ENCODE measurements around the gene PYGO1. TPM values are rescaled to one million over a fixed set of nuclear protein-coding genes. Genes with fewer than 3 reads are reported as not detected.
"Not testable (repeated sequence)": the region's sequence is repeated elsewhere in the genome, so short reads cannot be mapped to it uniquely, and the experiment has no call there.

The PYGO1 gene
- total RNA-seq, 2 experiments from 2014 or later = not detected

DNA sequence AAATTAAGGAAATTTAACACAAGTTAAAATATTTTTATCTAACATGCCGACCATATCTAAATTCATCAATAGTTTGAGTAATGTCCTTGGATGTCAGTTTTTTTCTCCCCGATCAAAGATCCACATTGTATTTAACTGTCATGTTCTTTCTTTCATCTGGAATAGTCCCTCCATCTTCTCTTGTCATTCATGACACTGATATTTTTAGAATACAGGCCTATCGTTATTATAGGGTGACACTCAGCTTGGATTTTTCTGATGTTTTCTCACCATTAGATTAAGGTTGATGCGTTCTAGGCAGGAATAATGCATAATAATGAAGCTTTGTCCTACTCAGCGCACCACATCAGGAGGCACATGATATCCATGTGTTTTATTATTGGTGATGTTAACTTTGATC lies 13.2 kb upstream of the PYGO1 start:
- ChIA-PET CTCF (no interaction called here), POLR2A (no interaction called here)
- Mint-ChIP-seq H3K36me3 (ENCODE audit: low read depth) (no peaks in the 10 kb centered on the region), H3K9me3 (ENCODE audit: low read depth) (no peaks in the 10 kb centered on the region), H3K27ac (no peak overlapping the region), H3K27me3 (peaks cover 6% of the 10 kb centered on the region), H3K4me3 (no peak overlapping the region), H3K4me1 (no peaks in the 10 kb centered on the region)
- intact Hi-C loops (cut with DNase I, micrococcal nuclease) = no loop called here
- ATAC-seq (no peak), DNase-seq (no peak)

DNA sequence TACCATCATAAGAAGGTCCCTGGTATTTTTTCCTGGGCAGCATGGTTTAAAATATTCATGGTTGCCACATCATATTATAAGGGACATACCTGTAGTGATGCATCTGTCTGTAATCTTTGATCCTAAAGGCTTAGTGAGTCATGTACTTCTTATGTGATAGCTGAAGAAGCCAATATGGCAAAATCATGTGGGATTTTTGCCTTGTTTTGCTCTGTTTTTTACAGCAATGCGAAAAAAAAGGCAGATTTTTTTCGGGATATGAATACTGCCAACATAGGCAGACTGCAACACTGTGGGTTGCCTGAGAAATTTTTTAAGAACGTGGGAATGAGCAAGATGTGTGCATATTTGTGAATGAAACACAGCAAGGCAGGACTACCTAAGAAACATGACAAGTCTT lies 11.3 kb upstream of the PYGO1 start:
- H3K27me3 Mint-ChIP-seq = peaks cover 9% of the 10 kb centered on the region
- no peaks in the 10 kb centered on the region for H3K4me1 Mint-ChIP-seq
- DNase-seq (no peak), ATAC-seq (no peak)
- no peak overlapping the region for H3K4me3 Mint-ChIP-seq
- H3K36me3 Mint-ChIP-seq (ENCODE audit: low read depth) = no peaks in the 10 kb centered on the region
- no peak overlapping the region for H3K27ac Mint-ChIP-seq
- CTCF ChIA-PET = interaction anchor here (0.6 kb wide), 1 partner anchor 112 kb away, joined by 3 read pairs; no protein-coding TSS in a partner anchor
- POLR2A ChIA-PET = no interaction called here
- intact Hi-C loops (cut with DNase I, micrococcal nuclease) = no loop called here
- H3K9me3 Mint-ChIP-seq (ENCODE audit: low read depth) = no peaks in the 10 kb centered on the region

DNA sequence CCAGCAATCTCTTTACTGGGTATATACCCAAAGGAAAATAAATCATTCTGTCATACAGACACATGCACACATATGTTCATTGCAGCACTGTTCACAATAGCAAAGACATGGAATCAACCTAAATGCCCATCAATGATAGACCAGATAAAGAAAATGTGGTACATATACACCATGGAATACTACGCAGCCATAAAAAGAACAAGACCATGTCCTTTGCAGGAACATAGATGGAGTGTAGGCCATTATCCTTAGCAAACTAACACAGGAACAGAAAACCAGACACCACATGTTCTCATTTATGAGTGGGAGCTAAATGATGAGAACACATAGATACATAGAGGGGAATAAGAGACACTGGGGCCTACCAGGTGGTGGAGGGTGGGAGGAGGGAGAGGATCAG lies 4.9 kb upstream of the PYGO1 start:
- H3K27me3 Mint-ChIP-seq = peaks cover 31% of the 10 kb centered on the region
- H3K27ac Mint-ChIP-seq; H3K36me3 Mint-ChIP-seq (ENCODE audit: low read depth); H3K4me3 Mint-ChIP-seq; DNase-seq; intact Hi-C loops (cut with DNase I, micrococcal nuclease); POLR2A ChIA-PET; H3K4me1 Mint-ChIP-seq; ATAC-seq; H3K9me3 Mint-ChIP-seq (ENCODE audit: low read depth): not testable (repeated sequence)
- CTCF ChIA-PET = interaction anchor here (1.1 kb wide), 1 partner anchor 66 kb away, joined by 3 read pairs; no protein-coding TSS in a partner anchor

DNA sequence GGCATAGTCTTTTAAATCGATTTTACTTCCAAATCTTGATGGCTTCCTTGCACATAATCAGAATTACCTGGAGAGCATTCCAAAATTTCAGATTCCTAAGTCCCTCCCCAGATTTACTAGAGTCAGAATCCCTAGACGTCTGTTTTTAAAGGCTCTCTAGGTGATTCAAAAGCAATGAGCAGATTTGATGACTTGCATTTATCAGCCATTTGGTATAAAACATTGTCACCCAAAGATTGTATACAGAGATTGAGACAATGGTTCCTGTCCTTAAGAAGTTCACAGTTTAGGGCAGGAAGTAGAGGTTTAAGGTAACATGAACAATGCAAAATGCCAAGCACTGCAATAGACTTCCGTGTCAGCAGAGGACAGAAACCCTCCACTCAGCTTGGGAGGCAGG lies 2.6 kb upstream of the PYGO1 start:
- H3K4me1 Mint-ChIP-seq = peaks cover 3% of the 10 kb centered on the region
- H3K9me3 Mint-ChIP-seq (ENCODE audit: low read depth) = no peaks in the 10 kb centered on the region
- ATAC-seq (no peak), DNase-seq (no peak)
- H3K27me3 Mint-ChIP-seq = peaks cover 27% of the 10 kb centered on the region
- POLR2A ChIA-PET = no interaction called here
- no peak overlapping the region for H3K4me3 Mint-ChIP-seq
- peaks cover 4% of the 10 kb centered on the region for H3K36me3 Mint-ChIP-seq (ENCODE audit: low read depth)
- H3K27ac Mint-ChIP-seq = no peak overlapping the region
- CTCF ChIA-PET = interaction anchor here (0.7 kb wide), 1 partner anchor 35 kb away, joined by 3 read pairs; no protein-coding TSS in a partner anchor
- intact Hi-C loops (cut with DNase I, micrococcal nuclease) = no loop called here

DNA sequence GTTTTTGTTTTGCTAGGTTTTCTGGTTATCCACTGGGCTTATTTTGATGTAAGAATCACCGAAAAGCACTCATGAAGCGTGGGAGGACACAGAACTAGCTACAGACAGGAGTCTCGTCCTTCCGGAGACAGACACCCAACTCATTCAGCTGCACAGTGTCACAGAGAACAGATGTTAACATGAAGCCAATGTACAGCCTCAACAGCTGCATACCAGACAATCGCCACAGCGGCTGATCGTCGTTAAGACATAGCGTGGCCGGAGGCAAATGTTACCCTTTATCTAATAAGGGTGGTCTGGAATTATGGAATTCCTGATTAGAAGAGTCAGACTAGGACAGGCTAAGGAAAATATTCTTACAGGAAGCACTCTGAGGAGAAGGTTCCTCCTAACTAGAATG lies 1.1 kb upstream of the PYGO1 start:
- Mint-ChIP-seq H3K27me3 (peaks cover 30% of the 10 kb centered on the region), H3K4me1 (peaks cover 3% of the 10 kb centered on the region), H3K36me3 (ENCODE audit: low read depth) (peaks cover 4% of the 10 kb centered on the region), H3K4me3 (peak overlapping the region; percentile 49), H3K27ac (no peak overlapping the region), H3K9me3 (ENCODE audit: low read depth) (no peaks in the 10 kb centered on the region)
- ATAC-seq (no peak), DNase-seq (no peak)
- ChIA-PET POLR2A (no interaction called here), CTCF (no interaction called here)
- intact Hi-C loops (cut with DNase I, micrococcal nuclease) = no loop called here

DNA sequence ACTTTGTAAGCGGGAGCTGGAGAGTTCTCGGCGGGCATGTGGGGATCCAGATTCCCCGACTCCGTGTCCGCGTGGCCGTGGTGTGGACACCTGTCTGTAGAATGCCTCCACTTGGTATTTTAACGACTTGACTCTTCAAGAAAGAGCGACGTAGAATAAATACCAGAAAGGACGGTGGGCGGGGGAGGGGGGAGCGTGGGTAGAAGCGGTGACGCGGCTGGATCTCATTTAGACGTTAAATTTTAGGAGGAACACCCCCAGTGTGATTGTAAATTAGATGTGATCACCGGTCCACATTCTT lies 620 bp upstream of the PYGO1 start:
- POLR2A ChIA-PET = no interaction called here

DNA sequence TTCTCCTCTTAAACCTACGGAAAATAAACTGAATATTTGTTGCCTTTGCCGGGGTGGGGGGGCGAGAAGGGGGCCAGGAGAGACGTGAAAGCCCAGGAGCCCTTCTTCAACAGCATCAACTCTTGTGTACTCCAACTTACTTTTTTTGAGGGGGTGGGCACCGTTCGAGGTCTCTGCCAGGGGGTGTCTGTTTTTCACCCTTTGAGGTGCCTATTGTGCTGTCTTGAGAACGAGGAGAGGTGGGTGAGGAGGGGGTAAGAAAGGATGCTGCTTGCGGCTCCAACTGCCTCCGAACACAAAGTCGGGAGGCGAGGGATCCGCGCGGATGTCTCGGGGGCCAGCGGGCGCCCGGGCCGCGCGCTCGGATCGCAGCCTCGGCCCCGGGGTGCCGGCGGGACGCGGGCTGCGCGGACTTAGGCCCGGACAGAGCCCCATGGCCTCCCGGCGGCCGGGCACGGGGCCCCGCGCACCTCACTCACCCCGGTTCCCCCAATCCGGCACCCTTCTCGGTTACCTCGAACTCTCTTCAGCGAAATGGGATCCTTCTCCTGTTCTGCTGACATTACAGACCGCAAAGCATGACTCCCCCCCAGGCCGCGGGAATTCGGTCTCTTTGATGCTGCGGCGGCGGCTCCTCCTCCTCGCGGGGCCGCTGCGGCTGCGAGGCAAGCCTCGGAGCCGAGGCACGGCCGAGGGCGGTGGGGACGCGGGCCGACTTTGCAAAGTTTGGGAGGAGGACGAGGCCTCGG lies 650 bp downstream of the PYGO1 start:
- H3K4me3 Mint-ChIP-seq = peak overlapping the region; percentile 37

More for the DNA sequence above, 620 bp upstream of the PYGO1 start:
- Mint-ChIP-seq H3K27me3 (peaks cover 32% of the 10 kb centered on the region), H3K36me3 (ENCODE audit: low read depth) (peaks cover 4% of the 10 kb centered on the region), H3K4me3 (peak overlapping the region; percentile 49), H3K4me1 (peaks cover 3% of the 10 kb centered on the region), H3K27ac (no peak overlapping the region), H3K9me3 (ENCODE audit: low read depth) (no peaks in the 10 kb centered on the region)
- DNase-seq (no peak), ATAC-seq (no peak)
- CTCF ChIA-PET = interaction anchor here (0.7 kb wide), 1 partner anchor 82 kb away, joined by 3 read pairs; no protein-coding TSS in a partner anchor
- intact Hi-C loops (cut with DNase I, micrococcal nuclease) = no loop called here

DNA sequence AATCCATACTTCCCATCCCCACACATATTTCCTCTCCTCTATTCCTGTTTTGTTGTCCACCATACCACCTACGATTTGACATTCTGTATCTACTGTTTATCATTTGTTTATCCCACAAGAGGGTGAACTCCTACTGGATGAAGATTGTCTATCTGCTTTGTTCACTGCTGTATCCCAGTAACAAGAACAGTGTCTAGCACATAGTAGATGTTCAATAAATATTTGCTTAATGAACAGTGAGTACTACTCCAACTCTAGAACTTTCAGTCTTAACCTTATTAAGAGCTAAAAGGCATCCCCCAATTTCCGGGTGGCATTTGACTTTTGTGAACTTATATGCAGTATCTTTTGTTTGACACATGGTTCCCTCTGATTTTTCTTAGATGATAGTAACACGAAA lies 1.3 kb downstream of the PYGO1 start:
- CTCF ChIA-PET = no interaction called here
- ATAC-seq (no peak), DNase-seq (no peak)
- peaks cover 3% of the 10 kb centered on the region for H3K4me1 Mint-ChIP-seq
- no peak overlapping the region for H3K4me3 Mint-ChIP-seq
- H3K27ac Mint-ChIP-seq = no peak overlapping the region
- H3K36me3 Mint-ChIP-seq (ENCODE audit: low read depth) = peaks cover 4% of the 10 kb centered on the region
- POLR2A ChIA-PET = no interaction called here
- peaks cover 37% of the 10 kb centered on the region for H3K27me3 Mint-ChIP-seq
- intact Hi-C loops (cut with DNase I, micrococcal nuclease) = no loop called here
- H3K9me3 Mint-ChIP-seq (ENCODE audit: low read depth) = no peaks in the 10 kb centered on the region

More for the DNA sequence above, 650 bp downstream of the PYGO1 start:
- ChIA-PET CTCF (no interaction called here), POLR2A (no interaction called here)
- peaks cover 4% of the 10 kb centered on the region for H3K36me3 Mint-ChIP-seq (ENCODE audit: low read depth)
- H3K9me3 Mint-ChIP-seq (ENCODE audit: low read depth) = no peaks in the 10 kb centered on the region
- no peak overlapping the region for H3K27ac Mint-ChIP-seq
- H3K4me1 Mint-ChIP-seq = peaks cover 3% of the 10 kb centered on the region
- peak; percentile 34 for ATAC-seq
- H3K27me3 Mint-ChIP-seq = peaks cover 34% of the 10 kb centered on the region
- intact Hi-C loops (cut with DNase I, micrococcal nuclease) = no loop called here
- DNase-seq = no peak

DNA sequence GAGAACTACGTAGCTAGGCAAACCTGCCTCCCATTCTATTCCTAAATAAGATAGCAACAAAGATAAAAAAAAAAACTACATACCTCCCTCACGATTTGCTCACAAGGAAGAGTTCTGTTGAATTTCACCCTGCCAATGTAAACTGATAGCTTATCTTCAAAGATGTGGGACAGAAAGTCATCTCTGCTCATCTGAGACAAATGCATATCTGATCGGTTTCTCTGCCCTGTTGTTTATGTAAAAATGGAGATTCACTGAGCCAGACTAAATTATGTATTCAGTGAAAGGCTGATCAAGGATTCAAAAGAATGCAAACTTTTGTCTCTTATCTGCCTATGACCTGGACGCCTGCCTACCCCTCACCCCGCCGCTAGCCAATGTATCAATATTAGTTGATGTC lies 11.2 kb downstream of the PYGO1 start:
- no peak for ATAC-seq
- H3K27ac Mint-ChIP-seq = no peak overlapping the region
- POLR2A ChIA-PET = no interaction called here

DNA sequence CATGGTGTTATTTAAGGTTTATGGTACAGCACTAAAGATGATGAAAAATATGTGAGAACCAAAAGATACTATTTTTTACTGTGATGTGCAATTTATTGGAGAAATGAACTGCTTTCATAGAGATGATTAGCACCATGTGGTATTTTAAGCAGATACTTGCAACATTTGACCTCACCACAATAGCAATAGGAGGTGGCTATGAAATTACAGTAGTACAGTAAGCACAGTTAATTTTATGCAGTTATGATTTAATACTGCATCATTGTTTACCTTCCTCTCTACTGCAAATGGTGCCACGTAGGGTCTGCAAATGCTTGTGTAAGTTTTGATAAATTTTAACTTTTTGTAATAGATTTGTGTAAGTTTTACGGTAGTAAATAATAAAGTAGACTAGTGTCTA lies 14.0 kb downstream of the PYGO1 start:
- POLR2A ChIA-PET = no interaction called here
- H3K4me1 Mint-ChIP-seq = no peaks in the 10 kb centered on the region
- H3K27ac Mint-ChIP-seq = no peak overlapping the region
- no peak overlapping the region for H3K4me3 Mint-ChIP-seq
- ATAC-seq = no peak
- H3K36me3 Mint-ChIP-seq (ENCODE audit: low read depth) = no peaks in the 10 kb centered on the region
- H3K27me3 Mint-ChIP-seq = peaks cover 26% of the 10 kb centered on the region
- CTCF ChIA-PET = interaction anchor here (0.7 to 1.5 kb wide), 2 partner anchors 18 to 360 kb away, joined by 3 read pairs; no protein-coding TSS in a partner anchor
- DNase-seq = no peak
- H3K9me3 Mint-ChIP-seq (ENCODE audit: low read depth) = peaks cover 5% of the 10 kb centered on the region
- intact Hi-C loops (cut with DNase I, micrococcal nuclease) = no loop called here

More for the DNA sequence above, 11.2 kb downstream of the PYGO1 start:
- H3K4me1 Mint-ChIP-seq = no peaks in the 10 kb centered on the region
- no peak for DNase-seq
- CTCF ChIA-PET = no interaction called here
- H3K4me3 Mint-ChIP-seq = no peak overlapping the region
- intact Hi-C loops (cut with DNase I, micrococcal nuclease) = no loop called here
- peaks cover 21% of the 10 kb centered on the region for H3K27me3 Mint-ChIP-seq
- no peaks in the 10 kb centered on the region for H3K9me3 Mint-ChIP-seq (ENCODE audit: low read depth)
- H3K36me3 Mint-ChIP-seq (ENCODE audit: low read depth) = no peaks in the 10 kb centered on the region

DNA sequence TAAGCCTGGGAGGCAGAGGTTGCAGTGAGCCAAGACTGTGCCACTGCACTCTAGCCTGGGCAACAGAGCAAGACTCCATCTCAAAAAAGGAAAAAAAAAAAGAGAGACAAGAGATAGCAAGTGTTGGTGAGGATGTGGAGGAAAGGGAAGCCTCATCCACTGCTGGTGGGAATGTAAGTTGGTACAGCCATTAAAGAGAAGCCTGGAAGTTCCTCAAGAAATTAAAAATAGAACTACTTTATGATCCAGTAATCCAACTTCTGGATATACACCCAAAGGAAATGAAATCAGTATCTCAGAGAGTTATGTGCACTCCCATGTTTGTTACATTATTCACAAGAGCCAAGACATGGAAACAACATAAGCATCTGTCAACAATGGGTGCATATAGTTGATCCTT lies 14.9 kb downstream of the PYGO1 start:
- no peaks in the 10 kb centered on the region for H3K36me3 Mint-ChIP-seq (ENCODE audit: low read depth)
- H3K9me3 Mint-ChIP-seq (ENCODE audit: low read depth) = peaks cover 5% of the 10 kb centered on the region
- H3K27me3 Mint-ChIP-seq = peaks cover 25% of the 10 kb centered on the region
- no peak overlapping the region for H3K4me3 Mint-ChIP-seq
- ChIA-PET POLR2A (no interaction called here), CTCF (interaction anchor here (1.5 kb wide), 1 partner anchor 18 kb away, joined by 3 read pairs; no protein-coding TSS in a partner anchor)
- no peaks in the 10 kb centered on the region for H3K4me1 Mint-ChIP-seq
- intact Hi-C loops (cut with DNase I, micrococcal nuclease) = no loop called here
- no peak overlapping the region for H3K27ac Mint-ChIP-seq
- no peak for ATAC-seq
- DNase-seq = no peak

DNA sequence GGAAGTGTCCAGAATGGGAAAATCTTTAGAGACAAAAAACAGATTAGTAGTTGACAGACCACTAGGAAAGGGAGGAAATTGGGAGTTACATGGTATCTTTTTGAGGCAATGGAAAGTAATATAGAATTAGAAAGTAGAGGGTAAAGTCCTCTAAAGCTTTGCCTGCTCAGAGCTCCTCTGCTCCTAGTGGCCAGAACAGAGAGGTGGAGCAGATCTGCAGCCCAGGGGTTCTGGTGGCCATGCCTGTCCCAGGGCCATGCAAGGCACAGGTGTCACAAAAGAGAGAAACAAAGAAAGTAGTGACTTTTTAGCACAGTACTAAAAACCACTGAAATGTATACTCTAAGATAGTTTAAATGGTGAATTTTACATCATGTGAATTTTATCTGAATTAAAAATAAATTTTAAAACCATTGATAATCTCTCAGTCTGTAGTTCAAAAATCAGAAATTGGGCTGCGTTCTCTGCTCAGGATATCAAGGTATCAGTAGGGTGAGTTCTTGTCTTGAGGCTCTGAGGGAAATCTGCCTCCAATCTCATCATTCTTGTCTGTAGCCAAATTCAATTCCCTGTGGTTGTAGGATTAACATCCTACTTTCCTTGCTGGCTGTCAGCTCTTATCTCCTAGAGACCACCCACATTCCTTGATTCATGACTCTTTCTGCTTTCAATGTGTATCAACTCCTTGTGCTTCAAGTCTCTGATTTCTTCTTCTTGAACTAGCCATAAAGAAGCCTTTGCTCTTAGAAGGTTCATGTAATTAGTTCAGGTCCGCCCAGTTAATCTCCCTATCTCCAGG lies 23.6 kb downstream of the PYGO1 start:
- no peak for ATAC-seq
- Mint-ChIP-seq H3K27ac (no peak overlapping the region), H3K4me1 (no peaks in the 10 kb centered on the region), H3K9me3 (ENCODE audit: low read depth) (peaks cover 8% of the 10 kb centered on the region), H3K4me3 (no peak overlapping the region), H3K36me3 (ENCODE audit: low read depth) (no peaks in the 10 kb centered on the region), H3K27me3 (peaks cover 14% of the 10 kb centered on the region)
- CTCF ChIA-PET = no interaction called here
- intact Hi-C loops (cut with DNase I, micrococcal nuclease) = no loop called here
- POLR2A ChIA-PET = no interaction called here
- DNase-seq = no peak
